Motor neuron (in vitro differentiated cells): ENCODE results near the gene NAA60. TPM values are rescaled to one million over a fixed set of nuclear protein-coding genes. Genes with fewer than 3 reads are reported as not detected.
"Not testable (repeated sequence)": the region's sequence is repeated elsewhere in the genome, so short reads cannot be mapped to it uniquely, and the experiment has no call there.

ENCODE experiments used
- ATAC-seq, 8 experiments: fragments of 200-7000 bp; cut with Tn5 transposase; replicated peaks in 6 of 8; 2 replicates each; pipeline ENCODE4 v1.8.0; 2021; ENCODE audit warnings: mild to moderate bottlenecking in 8 of 8, moderate library complexity in 8 of 8
- H3K27ac ChIP-seq, 2 donors: fragments of 250-450 bp; sonication (Bioruptor Pico); 2 replicates each; pipeline ENCODE4 v1.9.0; 2021; ENCODE audit warnings: antibody characterized with exemption in 2 of 2, mild to moderate bottlenecking in 2 of 2, moderate library complexity in 1 of 2
- H3K4me1 ChIP-seq, 2 donors: fragments of 250-450 bp; sonication (Bioruptor Pico); replicated peaks in 1 of 2; 2 replicates each; pipeline ENCODE4 v1.6.1; 2021; ENCODE audit warnings: antibody characterized with exemption in 2 of 2, mild to moderate bottlenecking in 2 of 2, moderate library complexity in 1 of 2
- H3K4me3 ChIP-seq, 5 donors: fragments of 250-450 bp; sonication (Bioruptor Pico); 2 replicates each; pipeline ENCODE4 v1.9.0; 2021; ENCODE audit warnings: antibody characterized with exemption in 5 of 5, mild to moderate bottlenecking in 5 of 5, moderate library complexity in 4 of 5
- WGBS, 10 experiments: fragments of 450-650 bp; shearing (Covaris generic); methylation state at CpG; one replicate each; pipeline ENCODE4 v1.0.0; 2022; 5-methylcytosine and 5-hydroxymethylcytosine counted together
- in situ Hi-C, 9 experiments: fragments of 400-800 bp; cut with MboI; loops; one replicate each; pipeline ENCODE4 v1.15.0; 2021; ENCODE audit warnings: low sequenced_read_pairs in 9 of 9, low pct_unique_long_range_greater_than_20kb in 2 of 9; ENCODE audit not compliant: unreplicated experiment in 9 of 9
- total RNA-seq, 8 experiments: library from RNA; unstranded; fragments of 300-600 nt; gene quantifications; 2 replicates each; pipeline versions ENCODE4 v1.2.3 to v1.2.4, GENCODE V29; 2022

Gene NAA60
- total RNA-seq, 8 experiments from 2014 or later, result 15.1 to 53.4 (median 25.3) TPM

DNA sequence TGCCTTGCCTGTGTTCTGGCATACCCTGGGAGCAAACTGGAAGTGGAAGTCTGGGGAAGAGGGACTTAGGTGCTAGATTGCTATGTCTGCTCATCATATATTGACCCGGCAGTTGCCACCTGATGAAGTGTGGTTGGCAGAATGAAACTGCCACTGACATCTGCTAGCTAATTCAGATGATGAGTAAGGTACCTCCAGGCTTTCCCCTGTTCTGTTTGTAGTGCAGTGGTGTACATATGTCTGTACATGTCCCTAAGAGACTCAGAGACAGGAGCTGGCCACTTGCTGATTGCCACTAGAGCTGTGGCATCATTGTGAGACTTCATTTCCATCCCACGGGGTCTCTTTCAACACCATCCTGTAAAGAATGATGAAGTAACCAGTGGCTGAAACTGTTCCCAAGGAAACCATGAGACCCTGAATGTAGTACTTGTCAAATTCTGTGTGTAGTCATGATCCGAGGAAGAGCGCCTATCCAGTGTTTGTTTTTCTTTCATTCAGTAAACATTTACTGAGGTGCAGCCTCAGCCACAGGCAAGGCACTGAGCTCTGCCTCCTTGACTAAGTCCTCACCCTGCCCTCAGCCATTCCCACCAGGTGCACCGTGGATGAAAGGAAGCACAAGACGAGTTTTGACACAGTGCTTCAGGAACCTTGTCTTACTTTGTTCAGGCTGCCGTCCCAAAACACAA is 70.6 kb downstream of the NAA60 start:
- H3K27ac ChIP-seq, result no peak overlapping the region
- ATAC-seq, result peak in 3 of 8 experiments; percentile 16 to 90 (median 22)
- WGBS, 10 experiments, result 47 to 98% (median 83%) methylated on average over 2 to 6 of the region's 7 CpGs; no CpG with 5 or more reads in 5 of the 10 experiments
- in situ Hi-C loops, result no loop called here
- H3K4me3 ChIP-seq, result no peak overlapping the region
- no peaks in the 10 kb centered on the region for H3K4me1 ChIP-seq

DNA sequence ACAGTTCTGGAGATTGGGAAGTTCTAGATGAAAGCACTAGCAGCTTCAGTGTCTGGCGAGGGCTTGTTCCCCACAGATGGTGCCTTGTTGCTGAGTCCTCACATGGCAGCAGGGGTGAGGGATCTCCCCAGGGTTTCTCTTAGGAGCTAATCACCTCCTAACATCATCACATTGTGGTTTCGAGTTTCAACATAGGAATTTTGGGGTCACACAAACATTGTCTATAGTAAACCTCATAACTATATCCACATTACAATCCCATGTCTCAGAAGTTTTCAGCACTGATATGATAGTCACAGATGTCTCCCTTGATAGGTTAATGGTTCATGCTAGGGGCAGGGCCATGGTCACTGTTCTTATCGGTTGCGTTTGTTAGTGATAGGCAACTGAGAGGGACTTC is 71.1 kb downstream of the NAA60 start:
- no peak for ATAC-seq
- 90 to 100% (median 100%) methylated on average over 1 to 3 of the region's 4 CpGs; no CpG with 5 or more reads in 4 of the 10 experiments for WGBS, 10 experiments
- in situ Hi-C loops, result no loop called here

DNA sequence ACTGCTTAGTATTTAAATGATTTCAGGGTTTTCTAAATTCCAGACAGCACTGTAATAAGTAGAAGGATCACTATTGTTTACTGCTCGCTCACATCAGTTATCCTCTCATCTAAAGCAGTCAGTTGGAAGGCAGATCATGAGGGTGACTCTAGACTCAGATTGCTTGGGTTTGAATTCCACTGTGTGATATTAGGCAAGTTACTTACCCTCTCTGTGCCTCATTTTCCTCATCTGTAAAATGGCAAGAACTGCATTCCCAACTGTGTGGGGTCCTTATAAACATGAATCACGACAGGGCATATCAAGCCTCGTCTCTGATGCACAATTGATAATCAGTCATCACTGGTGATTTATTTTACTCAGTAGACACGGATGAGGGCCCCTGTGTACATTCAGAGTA is 72.4 kb downstream of the NAA60 start:
- Histone ChIP-seq H3K27ac (no peak overlapping the region), H3K4me1 (no peaks in the 10 kb centered on the region), H3K4me3 (no peak overlapping the region)
- no peak for ATAC-seq
- in situ Hi-C loops, result no loop called here
- 90 to 100% (median 94%) methylated on average over 1 to 4 of the region's 4 CpGs; no CpG with 5 or more reads in 2 of the 10 experiments for WGBS, 10 experiments

More for the DNA sequence above, 71.1 kb downstream of the NAA60 start:
- H3K4me3 ChIP-seq, result no peak overlapping the region
- no peaks in the 10 kb centered on the region for H3K4me1 ChIP-seq
- H3K27ac ChIP-seq, result no peak overlapping the region

DNA sequence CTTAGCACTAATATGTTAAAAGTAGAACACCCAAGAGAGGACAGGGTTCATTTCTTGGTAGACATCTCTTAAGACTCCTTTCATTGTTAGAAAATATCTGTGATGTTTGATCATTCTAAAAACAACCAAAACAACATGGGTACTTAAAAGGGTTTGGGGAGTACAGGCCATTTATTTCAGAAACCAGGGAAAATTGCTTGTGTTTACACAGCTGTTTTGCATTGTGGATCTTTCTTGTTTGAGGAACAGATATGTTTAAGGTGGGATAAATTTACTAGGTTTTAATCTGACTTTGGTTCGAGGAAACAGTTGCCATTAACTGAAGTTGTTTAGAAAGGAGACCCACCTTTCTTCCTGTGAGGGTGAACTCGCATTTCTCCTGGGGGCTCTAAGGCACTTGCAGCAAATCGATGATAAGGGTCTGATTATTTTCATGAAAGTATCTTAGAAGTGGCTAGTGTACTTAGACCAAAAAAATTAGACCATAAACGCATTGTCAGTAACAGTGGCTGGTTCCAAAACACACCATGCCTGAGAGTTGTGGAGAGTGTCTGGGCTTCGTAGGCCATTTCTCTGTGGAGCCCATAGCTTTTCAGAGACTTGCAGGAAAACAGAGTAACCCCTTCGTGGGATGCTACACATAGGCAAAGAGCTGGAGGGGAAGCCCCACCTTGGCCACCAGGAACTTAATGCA is 75.0 kb downstream of the NAA60 start:
- in situ Hi-C loops, result no loop called here
- Histone ChIP-seq H3K27ac (no peak overlapping the region), H3K4me1 (no peaks in the 10 kb centered on the region), H3K4me3 (no peak overlapping the region)
- 60 to 100% (median 86%) methylated on average over 1 to 5 of the region's 6 CpGs; no CpG with 5 or more reads in 1 of the 10 experiments for WGBS, 10 experiments
- no peak for ATAC-seq

DNA sequence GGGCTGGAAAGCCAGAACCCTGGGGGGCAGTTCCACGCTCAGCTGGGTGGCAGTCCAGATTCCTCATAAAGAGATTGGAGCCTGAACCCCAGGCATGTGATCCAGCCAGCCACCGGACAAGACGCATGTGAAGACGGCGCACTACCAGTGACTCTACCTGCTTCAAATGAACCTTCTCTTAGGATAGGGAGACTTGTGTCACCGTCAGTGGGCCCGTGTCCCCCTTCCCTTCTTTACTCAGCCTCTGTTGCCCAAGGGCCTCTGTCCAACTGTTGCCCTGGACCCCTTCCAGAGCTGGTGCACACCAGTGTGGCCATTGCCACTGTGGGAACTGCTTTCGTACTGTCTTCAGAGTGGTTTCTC is 75.5 kb downstream of the NAA60 start:
- WGBS, 10 experiments, result 100% methylated on average over 1 to 6 of the region's 8 CpGs; no CpG with 5 or more reads in 8 of the 10 experiments
- no peak for ATAC-seq
- H3K27ac ChIP-seq, result no peak overlapping the region
- in situ Hi-C loops, result no loop called here
- H3K4me3 ChIP-seq, result no peak overlapping the region
- no peaks in the 10 kb centered on the region for H3K4me1 ChIP-seq

DNA sequence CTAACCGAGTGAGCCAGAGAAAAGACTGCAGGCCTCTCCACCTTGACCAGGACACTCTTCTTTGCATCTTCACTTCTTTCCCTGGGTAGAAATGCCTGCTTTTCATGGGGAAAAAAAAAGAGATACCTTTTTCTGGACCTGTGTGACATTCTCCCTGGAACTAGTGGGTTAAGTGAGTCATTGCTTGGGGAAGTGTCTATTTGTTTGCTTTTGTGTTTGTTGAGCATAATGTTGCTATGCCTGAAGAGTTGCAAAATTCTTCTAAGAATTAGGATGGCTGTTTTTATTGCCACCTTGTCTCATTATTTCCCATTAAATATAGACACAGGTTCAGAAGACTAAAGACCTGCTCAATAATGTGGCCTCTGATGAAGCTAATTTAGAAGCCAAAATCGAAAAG is 76.1 kb downstream of the NAA60 start:
- no peaks in the 10 kb centered on the region for H3K4me1 ChIP-seq
- no peak overlapping the region for H3K27ac ChIP-seq
- in situ Hi-C loops, result no loop called here
- H3K4me3 ChIP-seq, result no peak overlapping the region
- no peak for ATAC-seq
- WGBS, 10 experiments, result 67 to 100% (median 93%) methylated on average over 1 to 2 of the region's 2 CpGs; no CpG with 5 or more reads in 2 of the 10 experiments

DNA sequence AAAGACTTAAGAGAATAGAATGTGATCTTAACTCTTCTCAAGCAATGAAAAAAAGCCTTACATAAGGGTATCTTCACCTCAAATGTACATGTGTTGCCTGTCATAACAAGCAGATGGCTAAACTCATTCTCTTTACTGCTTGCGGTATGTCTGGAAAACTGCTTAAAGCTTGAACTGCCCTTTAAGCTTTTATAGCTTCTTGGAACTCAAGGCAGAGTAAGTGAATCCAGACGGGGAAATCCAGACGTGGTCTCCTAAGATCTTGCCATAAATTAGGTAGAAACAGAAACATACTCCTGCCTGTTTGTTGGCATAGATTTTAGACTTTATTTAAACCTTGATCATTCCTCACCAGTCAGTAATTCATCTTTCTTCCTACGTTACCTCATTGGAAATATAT is 76.9 kb downstream of the NAA60 start:
- ATAC-seq, result peak in 2 of 8 experiments; percentile 26 to 47
- Histone ChIP-seq H3K4me1 (no peaks in the 10 kb centered on the region), H3K4me3 (no peak overlapping the region), H3K27ac (no peak overlapping the region)
- in situ Hi-C loops, result no loop called here
- 24 to 100% (median 85%) methylated on average over 1 to 4 of the region's 4 CpGs for WGBS, 10 experiments

DNA sequence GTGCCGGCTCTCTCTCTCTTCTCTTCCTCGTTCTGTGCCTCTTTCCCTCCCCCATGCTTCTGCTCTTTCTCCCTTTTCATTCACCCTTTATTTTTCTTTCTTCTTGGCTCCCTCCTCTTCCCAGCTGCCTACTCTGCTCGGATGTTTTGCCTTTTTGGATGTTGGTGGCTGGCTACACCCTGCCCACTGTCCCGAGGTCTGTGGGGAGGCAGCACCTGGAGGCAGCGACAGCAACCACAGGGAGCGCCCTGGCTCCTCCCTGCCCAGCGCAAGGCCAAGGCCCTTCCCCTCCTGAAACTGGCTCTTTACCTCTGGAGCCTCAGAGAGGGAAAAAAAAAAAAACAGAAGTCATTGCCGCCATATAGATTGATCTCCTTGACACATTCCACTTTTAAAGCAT is 77.4 kb downstream of the NAA60 start:
- 33 to 91% (median 75%) methylated on average over 1 to 7 of the region's 8 CpGs for WGBS, 10 experiments
- no peak overlapping the region for H3K27ac ChIP-seq
- in situ Hi-C loops, result no loop called here

DNA sequence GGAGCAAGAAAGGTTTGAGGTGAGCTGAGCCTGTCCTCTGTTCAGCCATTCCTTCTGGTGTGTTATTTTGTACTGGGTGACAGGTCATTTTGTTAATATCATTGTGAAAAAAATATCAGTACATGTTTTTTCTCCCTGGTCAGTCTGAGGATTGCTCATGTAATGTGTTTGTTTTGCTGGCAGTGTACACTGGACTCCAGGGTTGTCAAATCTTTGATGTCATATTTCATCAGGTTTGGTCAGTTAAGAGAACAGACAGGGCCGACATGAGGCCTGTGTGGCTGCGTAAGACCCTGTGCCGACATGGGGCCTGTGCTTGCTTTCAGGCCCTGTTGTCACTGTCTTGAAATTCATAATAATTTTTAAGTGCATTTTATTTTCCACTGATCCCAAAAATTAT is 79.8 kb downstream of the NAA60 start:
- ATAC-seq, result no peak
- WGBS, 10 experiments, result 88 to 100% (median 100%) methylated on average over 1 to 3 of the region's 3 CpGs; no CpG with 5 or more reads in 6 of the 10 experiments
- Histone ChIP-seq H3K27ac (no peak overlapping the region), H3K4me1 (no peaks in the 10 kb centered on the region), H3K4me3 (no peak overlapping the region)
- in situ Hi-C loops, result no loop called here

More for the DNA sequence above, 77.4 kb downstream of the NAA60 start:
- ATAC-seq, result peak in 1 of 8 experiments; percentile 27
- Histone ChIP-seq H3K4me1 (no peaks in the 10 kb centered on the region), H3K4me3 (no peak overlapping the region)

DNA sequence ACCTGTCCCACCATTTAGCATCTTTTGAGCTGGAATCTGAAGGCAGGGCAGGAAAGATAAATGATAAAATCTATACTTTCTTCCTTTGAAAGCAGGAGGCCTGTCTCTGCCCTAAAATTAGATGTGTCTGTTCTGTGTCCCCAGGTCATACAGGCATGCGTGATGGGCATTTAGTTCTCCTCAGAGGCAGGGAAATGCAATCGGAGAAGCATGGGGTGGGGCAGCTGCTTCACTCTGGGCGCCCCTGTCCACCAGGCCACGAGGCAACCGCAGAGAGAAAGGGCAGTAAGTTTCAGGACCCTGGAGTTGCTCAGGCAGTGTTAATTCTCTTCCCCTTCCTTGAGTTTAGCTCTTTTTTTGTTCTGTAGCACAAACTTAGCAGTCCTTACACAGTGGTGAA is 82.5 kb downstream of the NAA60 start:
- 40 to 100% (median 85%) methylated on average over 1 to 5 of the region's 5 CpGs; no CpG with 5 or more reads in 3 of the 10 experiments for WGBS, 10 experiments
- H3K4me1 ChIP-seq, result no peaks in the 10 kb centered on the region
- H3K27ac ChIP-seq, result no peak overlapping the region
- ATAC-seq, result no peak
- in situ Hi-C loops, result no loop called here
- no peak overlapping the region for H3K4me3 ChIP-seq

DNA sequence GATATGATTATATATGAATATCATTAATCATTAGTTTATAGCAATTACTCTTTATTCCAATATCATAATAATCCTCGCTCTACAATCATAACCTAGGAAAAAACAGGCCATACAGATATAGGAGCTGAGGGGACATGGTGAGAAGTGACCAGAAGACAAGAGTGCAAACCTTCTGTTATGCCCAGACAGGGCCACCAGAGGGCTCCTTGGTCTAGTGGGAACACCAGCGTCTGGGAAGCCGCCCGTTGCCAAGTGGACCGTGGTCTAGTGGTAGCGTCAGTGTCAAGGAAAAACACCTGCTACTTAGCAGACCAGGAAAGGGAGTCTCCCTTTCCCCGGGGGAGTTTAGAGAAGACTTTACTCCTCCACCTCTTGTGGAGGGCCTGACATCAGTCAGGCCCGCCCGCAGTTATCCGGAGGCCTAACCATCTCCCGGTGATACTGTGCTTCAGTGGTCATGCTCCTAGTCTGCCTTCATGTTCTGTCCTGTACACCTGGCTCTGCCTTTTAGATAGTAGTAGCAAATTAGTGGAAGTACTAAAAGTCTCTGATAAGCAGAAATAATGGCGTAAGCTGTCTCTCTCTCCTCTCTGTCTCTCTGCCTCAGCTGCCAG is 83.8 kb downstream of the NAA60 start:
- in situ Hi-C loops, H3K4me1 ChIP-seq, H3K4me3 ChIP-seq, H3K27ac ChIP-seq, ATAC-seq: not testable (repeated sequence)
- 20 to 100% (median 53%) methylated on average over 1 to 7 of the region's 12 CpGs; no CpG with 5 or more reads in 4 of the 10 experiments for WGBS, 10 experiments

DNA sequence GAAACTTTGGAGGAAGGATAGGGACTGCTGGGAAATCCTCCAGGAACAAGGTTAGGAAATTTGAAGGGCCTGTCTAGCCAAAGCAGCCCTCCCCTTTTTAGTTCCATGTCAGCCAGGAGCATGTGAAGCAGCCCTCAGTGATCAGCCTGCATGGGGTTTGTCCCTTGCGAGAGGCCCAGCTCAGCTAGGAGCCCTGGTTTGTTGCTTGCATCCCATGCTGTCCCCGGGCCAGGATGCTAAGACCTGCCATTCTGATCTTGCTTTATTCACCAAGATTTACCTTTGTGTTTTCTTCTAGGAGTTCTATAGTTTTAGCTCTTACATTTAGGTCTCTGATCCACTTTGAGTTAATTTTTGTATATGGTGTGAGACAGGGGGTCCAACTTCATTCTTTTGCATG is 84.9 kb downstream of the NAA60 start:
- ATAC-seq, result no peak
- in situ Hi-C loops, result no loop called here

DNA sequence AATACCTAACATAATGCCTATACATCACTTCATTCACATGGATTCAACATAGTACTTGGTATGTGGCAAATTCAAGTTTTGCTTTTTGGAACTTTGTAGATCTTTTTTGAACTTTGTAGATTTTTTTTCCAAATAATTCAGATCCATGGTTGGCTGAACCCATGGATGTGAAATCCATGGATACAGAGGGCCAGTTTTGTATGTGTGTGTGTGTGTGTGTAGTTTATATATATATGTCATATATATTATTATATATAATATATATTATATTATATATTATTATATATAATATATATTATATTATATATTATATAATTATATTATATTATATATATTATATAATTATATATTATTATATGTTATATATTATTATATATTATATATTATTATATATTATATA is 85.7 kb downstream of the NAA60 start:
- H3K4me1 ChIP-seq, result no peaks in the 10 kb centered on the region
- ATAC-seq, result no peak
- in situ Hi-C loops, result no loop called here
- no peak overlapping the region for H3K4me3 ChIP-seq
- H3K27ac ChIP-seq, result no peak overlapping the region

More for the DNA sequence above, 84.9 kb downstream of the NAA60 start:
- no peaks in the 10 kb centered on the region for H3K4me1 ChIP-seq
- H3K4me3 ChIP-seq, result no peak overlapping the region
- WGBS, 10 experiments, result 79 to 100% (median 100%) methylated on average over 1 to 2 of the region's 2 CpGs; no CpG with 5 or more reads in 4 of the 10 experiments
- no peak overlapping the region for H3K27ac ChIP-seq
